ENCODE results near the gene PXDN. TPM values are rescaled to one million over a fixed set of nuclear protein-coding genes. Genes with fewer than 3 reads are reported as not detected.

PXDN gene
- total and polyA plus RNA-seq, 11 donors, result 5.9 to 83.7 (median 28.2) TPM

- H3K27ac ChIP-seq, result no peak overlapping the region
- ATAC-seq (no peak), DNase-seq (peak in 1 of 5 donors; percentile 19)
- H3K27me3 ChIP-seq, result peaks cover 0 to 9% (median 0%) of the 10 kb centered on the region in 9 donors
- 78 to 87% (median 85%) methylated on average over 17 to 18 of the region's 18 CpGs for WGBS, 4 donors
- TF ChIP-seq, protein P1, sequence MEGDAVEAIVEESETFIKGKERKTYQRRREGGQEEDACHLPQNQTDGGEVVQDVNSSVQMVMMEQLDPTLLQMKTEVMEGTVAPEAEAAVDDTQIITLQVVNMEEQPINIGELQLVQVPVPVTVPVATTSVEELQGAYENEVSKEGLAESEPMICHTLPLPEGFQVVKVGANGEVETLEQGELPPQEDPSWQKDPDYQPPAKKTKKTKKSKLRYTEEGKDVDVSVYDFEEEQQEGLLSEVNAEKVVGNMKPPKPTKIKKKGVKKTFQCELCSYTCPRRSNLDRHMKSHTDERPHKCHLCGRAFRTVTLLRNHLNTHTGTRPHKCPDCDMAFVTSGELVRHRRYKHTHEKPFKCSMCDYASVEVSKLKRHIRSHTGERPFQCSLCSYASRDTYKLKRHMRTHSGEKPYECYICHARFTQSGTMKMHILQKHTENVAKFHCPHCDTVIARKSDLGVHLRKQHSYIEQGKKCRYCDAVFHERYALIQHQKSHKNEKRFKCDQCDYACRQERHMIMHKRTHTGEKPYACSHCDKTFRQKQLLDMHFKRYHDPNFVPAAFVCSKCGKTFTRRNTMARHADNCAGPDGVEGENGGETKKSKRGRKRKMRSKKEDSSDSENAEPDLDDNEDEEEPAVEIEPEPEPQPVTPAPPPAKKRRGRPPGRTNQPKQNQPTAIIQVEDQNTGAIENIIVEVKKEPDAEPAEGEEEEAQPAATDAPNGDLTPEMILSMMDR (IDR thresholded peaks at IDR 0.05), result no peak
- TF ChIP-seq POLR2A (IDR thresholded peaks at IDR 0.05), result no peak
- H3K4me3 ChIP-seq, result no peak overlapping the region
- intact Hi-C loops (cut with DNase I), result no loop called here
- peaks cover 0 to 9% (median 0%) of the 10 kb centered on the region in 12 donors for H3K4me1 ChIP-seq
- H3K9me3 ChIP-seq, result peaks cover 0 to 17% (median 3%) of the 10 kb centered on the region in 12 donors
- H3K36me3 ChIP-seq, result peaks cover 0 to 90% (median 50%) of the 10 kb centered on the region in 9 donors
These were observed 110.3 kb downstream of the PXDN start for GRCh38 chr2:1633936-1634587.

DNA sequence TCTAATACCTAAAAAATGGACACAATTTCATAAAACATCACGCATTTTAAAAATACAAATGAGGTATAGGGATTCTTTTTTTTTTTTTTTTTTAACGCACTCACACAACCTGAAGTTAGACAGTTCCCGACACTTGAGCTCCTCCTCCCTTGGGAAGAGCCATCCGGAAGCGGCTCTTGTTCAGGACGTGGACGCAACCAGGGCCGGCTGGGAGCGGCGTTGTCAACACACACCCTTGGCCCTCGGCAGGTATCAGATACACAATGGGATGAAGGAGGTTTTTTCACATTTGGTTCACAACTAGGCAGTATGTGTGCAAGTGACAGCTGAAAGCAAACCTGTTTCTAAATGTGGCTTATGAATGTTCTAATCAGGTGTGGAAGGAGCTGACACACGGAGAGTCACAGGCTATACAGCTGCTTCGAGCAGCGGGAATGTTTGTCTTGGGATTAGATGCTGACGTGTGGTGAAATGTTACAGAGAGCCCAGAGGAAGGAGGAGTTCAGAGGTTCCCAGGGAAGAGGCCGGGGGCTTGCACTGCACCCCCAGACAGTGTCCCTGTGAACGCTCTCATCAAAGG lies 111.1 kb downstream of the PXDN start:
- 68 to 81% (median 73%) methylated on average over 17 of the region's 17 CpGs for WGBS, 4 donors
- H3K36me3 ChIP-seq, result peaks cover 0 to 81% (median 41%) of the 10 kb centered on the region in 9 donors
- H3K9me3 ChIP-seq, result peaks cover 0 to 18% (median 3%) of the 10 kb centered on the region in 12 donors
- intact Hi-C loops (cut with DNase I), result no loop called here
- peaks cover 0 to 17% (median 0%) of the 10 kb centered on the region in 12 donors for H3K4me1 ChIP-seq
- TF ChIP-seq, protein P1 (IDR thresholded peaks at IDR 0.05), result no peak
- TF ChIP-seq POLR2A (IDR thresholded peaks at IDR 0.05), result no peak
- H3K4me3 ChIP-seq, result no peak overlapping the region
- DNase-seq (no peak), ATAC-seq (no peak)
- H3K27ac ChIP-seq, result no peak overlapping the region
- peaks cover 0 to 9% (median 0%) of the 10 kb centered on the region in 9 donors for H3K27me3 ChIP-seq

GRCh38 chr2:1632510-1632909 lies 111.8 kb downstream of the PXDN start:
- no peak for DNase-seq
- peaks cover 0 to 9% (median 0%) of the 10 kb centered on the region in 9 donors for H3K27me3 ChIP-seq
- WGBS, 4 donors, result 91 to 95% (median 92%) methylated on average over 7 to 13 of the region's 13 CpGs
- H3K4me1 ChIP-seq, result peaks cover 0 to 20% (median 0%) of the 10 kb centered on the region in 12 donors
- TF ChIP-seq POLR2A (IDR thresholded peaks at IDR 0.05), result no peak
- TF ChIP-seq, protein P1 (IDR thresholded peaks at IDR 0.05), result no peak
- H3K9me3 ChIP-seq, result peaks cover 0 to 18% (median 3%) of the 10 kb centered on the region in 12 donors
- ATAC-seq, result no peak
- peaks cover 0 to 77% (median 39%) of the 10 kb centered on the region in 9 donors for H3K36me3 ChIP-seq
- H3K27ac ChIP-seq, result no peak overlapping the region
- intact Hi-C loops (cut with DNase I), result no loop called here
- H3K4me3 ChIP-seq, result no peak overlapping the region

DNA sequence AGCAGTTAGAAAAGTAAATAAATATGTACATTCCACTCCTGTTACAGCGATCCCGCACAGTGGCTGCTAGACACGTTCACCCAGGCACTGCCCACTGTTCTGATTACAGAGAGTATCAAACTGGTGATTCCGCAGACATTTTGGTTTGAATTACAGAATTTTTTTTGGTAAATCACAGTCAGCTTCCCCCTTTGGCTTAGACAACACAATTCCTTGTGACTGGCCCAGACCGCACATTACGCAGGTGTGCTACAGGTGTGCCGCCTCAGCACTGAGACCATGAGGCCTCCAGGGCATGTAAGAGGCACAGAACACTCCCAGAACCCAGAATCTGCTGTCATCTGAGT lies 112.3 kb downstream of the PXDN start:
- WGBS, 4 donors, result 85 to 92% (median 89%) methylated on average over 7 of the region's 7 CpGs

More for the DNA sequence above, 112.3 kb downstream of the PXDN start:
- Histone ChIP-seq H3K36me3 (peaks cover 0 to 73% (median 36%) of the 10 kb centered on the region in 9 donors), H3K4me3 (no peak overlapping the region), H3K9me3 (peaks cover 0 to 18% (median 3%) of the 10 kb centered on the region in 12 donors), H3K27ac (peak overlapping the region in 1 of 12 donors; percentile 8), H3K4me1 (peaks cover 0 to 20% (median 0%) of the 10 kb centered on the region in 12 donors), H3K27me3 (peaks cover 0 to 9% (median 0%) of the 10 kb centered on the region in 9 donors)
- TF ChIP-seq POLR2A (IDR thresholded peaks at IDR 0.05), result no peak
- TF ChIP-seq, protein P1 (IDR thresholded peaks at IDR 0.05), result no peak
- ATAC-seq (no peak), DNase-seq (no peak)
- intact Hi-C loops (cut with DNase I), result no loop called here

All from heart left ventricle (tissue), 16 donors.